SK-MEL-5 (cell line): Measurements from ENCODE around the gene AK6. TPM values are rescaled to one million over a fixed set of nuclear protein-coding genes. Genes with fewer than 3 reads are reported as not detected.

Experiments
- total RNA-seq: library from RNA; depleted of rRNA; stranded (reverse); fragments of >200 nt; shearing (Covaris generic); gene quantifications from 2 replicates; pipeline ENCODE4 v1.2.3, GENCODE V29; 2014; rRNA removed

Gene AK6
- total RNA-seq, 1 experiment from 2014 or later = 33.4 TPM

Other genes with a start within 250 kb of the AK6 start
- 114 and 123 TPM in 2 replicates for gene CCNB1, start 202.4 kb downstream of the AK6 start, total RNA-seq
- gene CENPH, start 179.9 kb downstream of the AK6 start, total RNA-seq = 25.2 and 25.9 TPM in 2 replicates
- gene CDK7, start 134.6 kb downstream of the AK6 start, total RNA-seq = 57.1 and 64.3 TPM in 2 replicates
- gene CCDC125, start 36.7 kb downstream of the AK6 start, total RNA-seq = 2.0 and 2.7 TPM in 2 replicates
- gene TAF9, start within 50 bp of the AK6 start, total RNA-seq = 253 and 264 TPM in 2 replicates
- gene RAD17, start 298 bp upstream of the AK6 start, total RNA-seq = 24.6 and 25.1 TPM in 2 replicates
- gene MARVELD2, start 45.6 kb upstream of the AK6 start, total RNA-seq = 0.11 TPM in 1 of 2 replicates, not detected in the other
- 10.9 and 11.9 TPM in 2 replicates for gene OCLN, start 123.3 kb upstream of the AK6 start, total RNA-seq
- 55.9 and 62.2 TPM in 2 replicates for gene GTF2H2C, start 190.7 kb upstream of the AK6 start, total RNA-seq